GM12891 (cell line): ENCODE measurements around the gene ZNF593OS.

Experiments
- DNase-seq: peaks from one replicate; pipeline ENCODE4 v3.0.0; 2011; ENCODE audit warnings: low spot score; ENCODE audit not compliant: insufficient read length
- FAIRE-seq: peaks from 2 replicates; lab custom pipeline; 2011; peaks lifted over from hg19 to GRCh38; lab: Jason Lieb, UNC
- PAX5 ChIP-seq: IDR thresholded peaks from 2 replicates; pipeline ENCODE4 v1.6.1; 2011; ENCODE audit warnings: low read length, moderate library complexity, mild to moderate bottlenecking; ENCODE audit not compliant: insufficient read depth, severe bottlenecking
- POLR2A ChIP-seq: IDR thresholded peaks from 2 replicates; pipeline ENCODE4 v1.6.1; 2011; ENCODE audit warnings: low read depth, low read length, control low read depth
- POLR2AphosphoS5 ChIP-seq: IDR thresholded peaks from 2 replicates; pipeline ENCODE4 v1.6.1; 2011; ENCODE audit warnings: low read depth, low read length, control low read depth
- POU2F2 ChIP-seq: IDR thresholded peaks from 2 replicates; pipeline ENCODE4 v1.6.1; 2011; ENCODE audit warnings: low read depth, mild to moderate bottlenecking, control low read depth, low read length, moderate library complexity
- SPI1 ChIP-seq: IDR thresholded peaks from 2 replicates; pipeline ENCODE4 v1.6.1; 2011; ENCODE audit warnings: low read depth, low read length, control low read depth
- TAF1 ChIP-seq: IDR thresholded peaks from 2 replicates; pipeline ENCODE4 v1.6.1; 2011; ENCODE audit warnings: low read depth, low read length, control low read depth

Gene ZNF593OS

DNA sequence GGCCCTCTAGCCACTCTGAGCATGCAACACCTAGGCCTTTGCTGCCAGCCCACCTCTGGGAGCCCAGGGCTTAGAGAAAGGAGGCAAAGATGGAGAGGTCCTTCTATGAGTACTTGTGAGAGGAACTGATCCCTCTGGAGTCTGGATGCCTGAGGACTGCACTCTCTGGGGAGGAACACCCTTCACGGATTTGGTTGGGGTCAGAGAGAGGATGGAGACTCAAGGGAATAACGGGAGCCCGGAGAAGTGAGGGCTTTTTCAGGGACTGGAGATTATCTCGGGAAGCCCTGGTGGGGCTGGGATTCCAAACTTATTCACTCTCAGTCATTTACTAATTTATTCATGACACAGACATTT is 2.5 kb downstream of the ZNF593OS start:
- TF ChIP-seq POLR2AphosphoS5 (no peak), TAF1 (no peak), PAX5 (no peak), POLR2A (no peak), SPI1 (no peak), POU2F2 (no peak)
- DNase-seq, result no peak
- no peak for FAIRE-seq

DNA sequence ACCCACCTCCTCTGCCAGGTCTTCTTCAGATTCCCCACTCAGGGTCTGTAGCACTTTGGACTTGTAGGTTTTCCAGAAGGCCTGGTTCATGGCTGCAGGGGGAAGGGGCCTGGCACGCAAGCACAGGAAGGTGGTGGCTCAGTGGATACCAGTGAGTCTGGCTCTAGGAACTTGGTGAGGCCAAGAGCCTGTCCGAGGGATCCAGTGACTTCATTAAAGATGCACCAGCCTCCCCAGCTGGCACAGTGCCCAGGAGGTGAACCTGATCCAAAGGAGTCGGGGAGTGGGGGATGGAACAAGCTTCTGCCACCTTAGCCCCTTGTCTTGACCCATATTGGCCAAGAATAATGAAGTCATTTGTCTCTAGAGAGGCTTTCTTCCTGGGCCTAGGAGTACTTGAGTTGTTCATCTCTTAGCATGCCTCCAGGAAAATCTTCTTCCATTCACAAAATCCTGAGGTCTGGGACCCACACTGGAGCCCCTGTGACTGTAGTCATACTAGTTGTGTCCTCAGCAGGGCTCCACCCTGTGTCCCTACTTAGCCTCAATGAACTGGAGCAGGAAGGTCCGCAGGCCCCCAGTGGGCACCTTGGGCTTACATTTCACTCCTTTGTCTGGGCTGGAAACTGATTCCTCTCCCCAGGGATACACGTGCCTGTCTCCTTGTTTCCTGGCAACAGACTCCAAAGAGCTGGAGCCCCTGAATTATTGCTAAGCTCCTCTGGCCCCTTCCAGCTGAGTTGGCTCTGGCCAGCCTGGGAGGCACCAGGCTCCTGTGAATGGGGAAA is 3.0 kb downstream of the ZNF593OS start, which contains the start of gene C1orf232:
TSS of gene C1orf232 (minus strand) at position 554 of the 788 bp plus-strand sequence. CDS start at position 90, 464 bp downstream.
- DNase-seq, result no peak
- no peak for FAIRE-seq
- TF ChIP-seq SPI1 (no peak), POLR2A (no peak), PAX5 (no peak), POLR2AphosphoS5 (no peak)

DNA sequence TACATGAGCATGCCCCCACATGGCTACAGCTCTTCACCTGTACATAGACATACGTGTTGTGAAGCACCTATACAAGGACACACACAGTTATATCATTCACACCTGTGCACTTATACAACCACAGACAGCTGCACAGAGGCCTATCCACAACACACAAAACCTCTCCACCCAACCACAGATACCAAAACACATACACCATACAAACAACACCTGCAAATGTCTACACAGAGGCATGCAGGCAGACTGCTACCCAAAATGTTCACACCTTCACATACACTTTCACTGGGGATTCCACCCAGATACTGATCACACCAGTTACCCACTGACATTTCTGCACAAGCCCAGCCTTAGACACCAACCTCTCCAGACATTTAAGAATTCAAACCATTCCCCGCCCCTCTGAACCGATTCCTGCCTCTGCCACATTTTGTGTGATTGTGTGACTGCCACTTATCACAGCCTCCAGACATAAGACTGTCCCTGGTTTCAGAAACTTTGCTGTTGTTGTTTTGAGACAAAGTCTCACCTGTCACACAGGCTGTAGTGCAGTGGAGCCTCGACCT is 4.8 kb downstream of the ZNF593OS start:
- no peak for DNase-seq
- peak; percentile 20 for FAIRE-seq
- TF ChIP-seq POU2F2, result no peak
- TF ChIP-seq PAX5, result no peak
- TF ChIP-seq POLR2AphosphoS5, result no peak
- no peak for TF ChIP-seq SPI1
- TF ChIP-seq POLR2A, result no peak
- no peak for TF ChIP-seq TAF1

DNA sequence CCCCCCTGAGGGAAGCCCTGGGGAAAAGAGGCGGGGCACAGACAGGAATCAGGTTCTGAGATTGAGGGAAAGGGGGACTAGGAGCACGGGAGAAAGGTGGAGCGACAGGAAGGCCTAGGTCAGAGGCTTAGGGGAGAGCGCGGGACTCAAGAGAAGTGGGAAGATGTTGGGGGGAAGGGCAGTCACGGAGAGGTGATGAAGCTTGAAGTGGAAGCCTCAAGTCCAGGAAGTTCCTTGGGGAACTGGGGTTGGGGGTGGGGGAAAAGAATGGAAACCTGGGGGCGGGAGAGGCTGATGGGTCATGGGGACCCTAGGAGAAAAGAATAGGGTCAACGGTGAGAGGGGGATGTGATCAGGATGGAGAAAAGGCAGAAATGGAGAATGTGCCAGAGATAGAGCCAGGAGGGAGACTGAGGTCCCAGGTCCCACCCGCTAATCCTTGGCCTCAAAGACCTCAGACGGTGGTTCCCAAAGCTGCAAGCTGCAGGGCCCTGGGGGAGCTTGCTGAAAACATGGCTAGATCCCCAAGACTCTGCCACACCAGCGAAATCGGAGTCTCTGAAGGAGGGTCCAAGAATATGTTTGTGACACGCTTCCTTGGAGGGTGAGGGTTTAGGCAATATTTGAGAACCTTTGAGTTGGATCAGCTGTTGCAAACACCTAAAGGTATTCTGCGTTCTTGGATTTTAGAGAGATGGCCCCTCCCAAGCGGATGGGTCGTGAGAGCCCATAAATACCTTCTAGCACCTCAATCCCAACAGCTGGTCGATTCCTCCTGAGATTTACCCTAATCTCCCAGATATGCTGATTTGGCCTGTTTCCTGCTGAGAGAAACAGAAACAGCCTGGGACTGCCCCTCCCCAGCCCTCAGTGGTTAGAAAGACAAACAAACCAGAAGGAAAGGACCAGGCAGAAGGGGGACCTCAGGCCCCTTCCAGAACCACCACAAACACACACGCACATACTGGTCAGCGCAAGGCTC is 6.5 kb downstream of the ZNF593OS start:
- no peak for FAIRE-seq

DNA sequence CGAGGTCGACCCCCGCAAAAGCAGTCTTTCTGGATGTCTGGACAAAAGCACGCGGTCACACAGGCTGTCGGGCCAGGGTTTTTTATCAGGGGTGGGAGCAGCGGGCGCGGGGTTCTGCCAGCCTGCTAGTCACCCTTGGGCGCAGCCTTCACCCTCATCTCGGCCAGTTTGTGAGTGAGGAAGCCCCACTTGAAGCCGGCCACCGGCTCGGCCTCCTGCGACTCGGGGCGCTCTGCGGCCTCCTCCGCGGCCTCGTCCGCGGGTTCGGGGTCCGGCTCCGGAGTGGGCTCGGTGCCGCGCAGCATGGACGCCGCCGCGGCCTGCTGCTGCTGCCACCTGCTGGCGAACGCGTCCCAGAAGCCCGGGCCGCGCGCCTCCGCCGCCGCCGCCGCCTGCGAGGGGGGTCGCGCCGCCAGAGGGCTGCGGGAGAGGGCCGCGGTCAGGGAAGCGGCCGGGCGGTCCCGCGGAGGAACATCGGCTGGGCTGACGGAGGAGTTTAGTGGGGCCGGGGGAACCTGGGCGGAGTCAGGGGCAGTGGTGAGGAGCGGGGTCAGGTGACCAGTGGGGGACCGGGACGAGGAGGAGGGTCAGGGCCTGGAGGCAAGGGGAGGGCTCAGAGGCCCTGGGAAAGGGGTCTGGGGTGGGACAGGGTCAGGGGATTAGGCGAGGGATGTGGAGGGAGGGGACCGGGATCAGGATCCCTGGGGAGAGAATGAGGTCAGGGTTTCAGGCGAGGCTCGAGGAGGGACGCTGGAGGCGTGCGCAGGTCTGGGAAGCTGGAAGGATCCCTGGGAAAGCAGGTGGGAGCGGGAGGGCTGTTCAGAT is 7.4 kb downstream of the ZNF593OS start:
- DNase-seq, result peak; percentile 71
- TF ChIP-seq SPI1 (no peak), POLR2A (no peak), PAX5 (no peak), POU2F2 (no peak)
- FAIRE-seq, result peak; percentile 9

More for the DNA sequence above, 6.5 kb downstream of the ZNF593OS start:
- TF ChIP-seq SPI1 (no peak), POLR2AphosphoS5 (no peak), POLR2A (no peak), POU2F2 (no peak), PAX5 (no peak), TAF1 (no peak)
- DNase-seq, result no peak

DNA sequence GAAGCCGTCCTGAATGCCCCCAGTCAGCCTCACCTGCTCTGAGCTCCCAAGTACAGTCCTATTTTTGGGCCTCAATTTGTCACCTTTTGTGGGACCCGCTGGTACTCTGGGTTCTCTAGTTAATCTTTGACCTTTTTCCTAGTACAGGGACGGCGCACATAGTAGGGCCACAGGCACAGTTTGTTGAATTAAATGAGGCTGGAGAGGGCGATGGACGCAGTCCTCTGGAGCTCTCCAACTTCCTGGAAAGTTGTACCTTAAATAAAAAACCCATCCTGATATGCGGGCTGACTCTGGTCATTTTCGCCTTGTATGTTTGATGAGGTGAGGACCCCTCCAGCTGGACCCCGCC is 8.0 kb downstream of the ZNF593OS start:
- FAIRE-seq (no peak), DNase-seq (no peak)

DNA sequence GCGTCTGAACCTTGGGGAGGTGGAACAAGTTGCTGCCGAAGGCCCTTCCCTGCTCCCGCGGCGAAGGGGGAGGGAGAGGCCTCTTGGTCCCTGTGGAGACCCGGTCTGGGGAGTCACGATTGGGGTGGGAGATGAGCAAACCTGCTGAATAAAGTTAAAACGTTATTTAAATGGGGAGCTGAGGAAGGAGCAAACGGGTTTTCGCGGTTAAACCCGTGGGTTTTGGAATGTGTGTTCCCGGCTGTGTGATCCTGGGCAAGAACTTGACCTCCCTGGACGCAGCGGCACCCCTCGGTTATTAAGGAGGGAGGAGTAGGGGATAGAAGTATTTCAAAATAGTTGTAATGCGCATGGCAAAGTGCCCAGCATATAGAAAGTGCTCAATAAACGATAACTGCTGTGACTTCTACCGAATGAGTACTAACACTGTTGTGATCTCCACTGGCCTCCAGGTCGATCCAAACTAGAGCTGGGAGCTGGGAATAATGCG is 9.4 kb downstream of the ZNF593OS start:
- TF ChIP-seq POU2F2 (no peak), POLR2A (no peak)
- FAIRE-seq (no peak), DNase-seq (no peak)

More for the DNA sequence above, 8.0 kb downstream of the ZNF593OS start:
- TF ChIP-seq SPI1 (no peak), POLR2AphosphoS5 (no peak), POLR2A (no peak), POU2F2 (no peak), TAF1 (no peak), PAX5 (no peak)

DNA sequence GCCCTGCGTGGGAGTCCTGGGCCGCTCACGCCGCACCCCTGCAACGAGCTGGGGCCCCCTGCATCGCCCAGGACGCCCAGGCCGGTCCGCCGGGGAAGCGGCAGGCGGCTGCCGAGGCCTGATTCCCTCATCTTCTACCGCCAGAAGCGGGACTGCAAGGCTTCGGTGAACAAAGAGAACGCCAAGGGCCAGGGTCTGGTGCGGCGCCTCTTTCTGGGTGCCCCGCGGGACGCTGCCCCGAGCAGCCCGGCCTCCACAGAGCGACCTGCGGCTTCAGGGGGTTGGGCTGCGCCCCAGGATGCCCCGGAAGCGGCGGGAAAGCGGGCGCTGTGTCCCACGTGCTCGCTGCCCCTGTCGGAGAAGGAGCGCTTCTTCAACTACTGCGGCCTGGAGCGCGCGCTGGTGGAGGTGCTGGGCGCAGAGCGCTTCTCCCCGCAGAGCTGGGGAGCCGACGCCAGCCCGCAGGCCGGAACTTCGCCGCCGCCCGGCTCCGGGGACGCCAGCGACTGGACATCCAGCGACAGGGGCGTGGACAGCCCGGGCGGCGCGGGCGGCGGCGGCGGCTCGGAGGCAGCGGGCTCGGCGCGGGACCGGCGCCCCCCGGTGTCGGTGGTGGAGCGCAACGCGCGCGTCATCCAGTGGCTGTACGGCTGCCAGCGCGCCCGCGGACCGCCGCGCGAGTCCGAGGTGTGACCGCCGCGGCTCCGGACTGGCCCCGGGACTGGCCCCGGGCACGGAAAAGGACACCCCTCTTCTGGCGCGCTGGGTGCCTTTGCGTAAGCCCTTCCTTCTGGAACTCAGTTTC is 10.0 kb downstream of the ZNF593OS start:
- DNase-seq (peak; percentile 63), FAIRE-seq (no peak)
- TF ChIP-seq POLR2AphosphoS5 (no peak), SPI1 (no peak), TAF1 (no peak), PAX5 (no peak), POLR2A (no peak), POU2F2 (no peak)

DNA sequence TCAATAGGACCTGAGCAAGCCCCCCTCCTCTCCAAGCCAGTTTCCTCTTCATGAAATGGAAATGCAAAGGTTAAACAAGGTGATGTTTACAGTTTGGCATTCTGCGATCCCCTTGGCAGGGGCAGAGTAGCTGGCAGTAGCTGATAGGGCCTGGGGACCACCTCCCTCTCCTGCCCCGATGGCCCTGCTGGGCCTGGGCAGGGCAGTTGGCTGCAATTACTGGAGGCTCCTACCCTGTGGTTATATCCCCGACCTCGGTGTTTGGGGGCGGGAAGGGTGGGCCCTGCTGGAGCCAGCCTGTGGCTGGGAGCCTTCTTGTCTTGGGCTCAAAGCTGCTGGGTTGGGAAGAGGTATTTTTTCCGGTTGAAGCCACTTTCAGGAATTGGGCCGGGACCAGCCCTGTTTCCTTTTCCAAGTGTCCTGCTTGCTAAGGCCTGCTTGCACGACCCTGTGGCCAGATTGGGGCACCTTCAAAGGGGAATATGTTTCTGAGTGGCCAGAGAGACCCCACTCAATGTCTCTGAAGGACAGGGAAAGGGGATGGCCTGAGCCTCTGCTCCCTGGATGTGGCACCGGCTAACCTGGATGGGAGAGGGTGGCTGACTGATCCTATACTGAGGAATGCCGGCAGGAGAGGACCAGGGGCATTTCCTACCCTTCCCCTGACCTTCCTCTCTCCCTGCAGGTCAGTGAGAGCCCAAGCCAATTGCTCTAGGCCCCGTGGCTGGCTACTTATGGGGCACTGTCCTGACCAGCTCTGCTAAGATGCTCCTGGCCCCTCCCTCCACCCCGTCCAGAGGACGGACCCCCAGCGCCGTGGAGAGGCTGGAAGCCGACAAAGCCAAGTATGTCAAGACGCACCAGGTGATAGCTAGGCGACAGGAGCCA is 10.9 kb downstream of the ZNF593OS start:
- TF ChIP-seq SPI1 (no peak), POLR2A (no peak), POLR2AphosphoS5 (no peak), POU2F2 (no peak)
- DNase-seq (no peak), FAIRE-seq (no peak)
